IMR-90 (cell line): ENCODE results near the gene PRKAR1B. TPM values are rescaled to one million over a fixed set of nuclear protein-coding genes. Genes with fewer than 3 reads are reported as not detected.

Source experiments
- ATAC-seq: fragments of 200-7000 bp; cut with Tn5 transposase; 2 replicates; pipeline ENCODE4 v1.9.1; 2020; ENCODE audit warnings: low read depth, mild to moderate bottlenecking, moderate library complexity
- BruUV-seq: library from RNA; stranded (reverse); fragments of 400-500 nt; replicated peaks from 2 replicates; lab custom pipeline; 2021; lab: Mats Ljungman, UMichigan
- CTCF ChIA-PET: fragments of 300-600 bp; formaldehyde crosslinking; extraction: SDS; loops from one replicate; lab custom pipeline; 2021; ENCODE audit warnings: antibody characterized with exemption; lab: Yijun Ruan, JAX
- POLR2A ChIA-PET: fragments of 300-600 bp; sonication (Branson Sonifier 250); formaldehyde crosslinking; loops from one replicate; lab custom pipeline; 2022; ENCODE audit warnings: antibody characterized with exemption; ENCODE audit not compliant: unreplicated experiment; lab: Charles Lee
- DNase-seq: peaks from one replicate; pipeline ENCODE4 v3.0.0; 2013
- H2AFZ ChIP-seq: replicated peaks from 2 replicates; pipeline ENCODE3; 2013; ENCODE audit warnings: low read length, mild to moderate bottlenecking; ENCODE audit not compliant: poor library complexity
- H2AK5ac ChIP-seq: 2 replicates; pipeline ENCODE4 v1.6.1; 2013; ENCODE audit warnings: low read depth, low read length, inconsistent platforms
- H2AK9ac ChIP-seq: replicated peaks from 2 replicates; pipeline ENCODE3; 2013; ENCODE audit warnings: mild to moderate bottlenecking, low read depth, low read length, moderate library complexity; ENCODE audit not compliant: poor library complexity
- H2BK120ac ChIP-seq: 2 replicates; pipeline ENCODE4 v1.6.1; 2013; ENCODE audit warnings: low read depth, low read length, inconsistent platforms
- H2BK15ac ChIP-seq: 3 replicates; pipeline ENCODE4 v1.6.1; 2013; ENCODE audit warnings: low read depth, low read length, inconsistent platforms
- H2BK20ac ChIP-seq: 2 replicates; pipeline ENCODE4 v1.6.1; 2013; ENCODE audit warnings: low read depth, mild to moderate bottlenecking, inconsistent platforms, low read length, moderate library complexity
- H2BK5ac ChIP-seq: 2 replicates; pipeline ENCODE4 v1.6.1; 2013; ENCODE audit warnings: mild to moderate bottlenecking, low read depth, low read length, inconsistent platforms; ENCODE audit not compliant: poor library complexity, severe bottlenecking
- H3K14ac ChIP-seq: replicated peaks from 2 replicates; pipeline ENCODE4 v1.6.1; 2013; ENCODE audit warnings: low read depth, low read length, inconsistent platforms
- H3K18ac ChIP-seq: 2 replicates; pipeline ENCODE4 v1.6.1; 2013; ENCODE audit warnings: low read depth, low read length, control low read depth
- H3K23ac ChIP-seq: 2 replicates; pipeline ENCODE4 v1.6.1; 2013; ENCODE audit warnings: low read depth, low read length, inconsistent platforms
- H3K27ac ChIP-seq: 2 replicates; pipeline ENCODE4 v1.5.1; 2013; ENCODE audit warnings: mild to moderate bottlenecking, control low read depth, low read length; ENCODE audit not compliant: insufficient read depth
- H3K27me3 ChIP-seq: 2 replicates; pipeline ENCODE4 v1.6.1; 2013; ENCODE audit warnings: low read length; ENCODE audit not compliant: control insufficient read depth, insufficient read depth
- H3K36me3 ChIP-seq: 2 replicates; pipeline ENCODE4 v1.6.1; 2013; ENCODE audit warnings: low read length, mixed read lengths; ENCODE audit not compliant: control insufficient read depth, insufficient read depth
- H3K4ac ChIP-seq: 2 replicates; pipeline ENCODE4 v1.6.1; 2013; ENCODE audit warnings: low read depth, low read length, inconsistent platforms
- H3K4me1 ChIP-seq: 2 replicates; pipeline ENCODE4 v1.6.1; 2013; ENCODE audit warnings: low read length, mixed read lengths; ENCODE audit not compliant: control insufficient read depth, insufficient read depth
- H3K4me2 ChIP-seq: 2 replicates; pipeline ENCODE4 v1.6.1; 2013; ENCODE audit warnings: low read depth, mild to moderate bottlenecking, control low read depth, low read length, moderate library complexity
- H3K4me3 ChIP-seq: 2 replicates; pipeline ENCODE4 v1.5.1; 2013; ENCODE audit warnings: low read depth, mild to moderate bottlenecking, control low read depth, low read length, moderate library complexity; ENCODE audit not compliant: insufficient read depth
- H3K56ac ChIP-seq: 2 replicates; pipeline ENCODE4 v1.6.1; 2013; ENCODE audit warnings: low read length, inconsistent platforms; ENCODE audit not compliant: insufficient read depth; ENCODE audit errors: extremely low read depth
- H3K79me1 ChIP-seq, 2 experiments: 2 replicates each; pipeline ENCODE4 v1.6.1; 2013; ENCODE audit warnings: low read length in 2 of 2, inconsistent platforms in 1 of 2, low read depth in 1 of 2
- H3K9ac ChIP-seq: 2 replicates; pipeline ENCODE4 v1.6.1; 2013; ENCODE audit warnings: low read depth, low read length, control low read depth
- H3K9me1 ChIP-seq: 2 replicates; pipeline ENCODE4 v1.6.1; 2013; ENCODE audit warnings: low read length, inconsistent platforms; ENCODE audit not compliant: insufficient read depth
- H3K9me3 ChIP-seq: 2 replicates; pipeline ENCODE4 v1.6.1; 2013; ENCODE audit warnings: low read length; ENCODE audit not compliant: control insufficient read depth, insufficient read depth
- H4K20me1 ChIP-seq: 2 replicates; pipeline ENCODE4 v1.6.1; 2013; ENCODE audit warnings: low read length, inconsistent platforms; ENCODE audit not compliant: insufficient read depth
- H4K5ac ChIP-seq: 2 replicates; pipeline ENCODE4 v1.6.1; 2013; ENCODE audit warnings: mild to moderate bottlenecking, low read depth, low read length, control low read depth
- H4K8ac ChIP-seq, 2 experiments: 2 replicates each; pipeline ENCODE4 v1.6.1; 2013; ENCODE audit warnings: low read depth in 2 of 2, low read length in 2 of 2, control low read depth in 1 of 2, inconsistent platforms in 1 of 2
- H4K91ac ChIP-seq: 2 replicates; pipeline ENCODE4 v1.6.1; 2013; ENCODE audit warnings: low read depth, low read length, inconsistent platforms; ENCODE audit not compliant: insufficient read depth
- BHLHE40 ChIP-seq: fragments of 150-350 bp; IDR thresholded peaks from 2 replicates; pipeline ENCODE4 v1.6.1; 2016; ENCODE audit warnings: mild to moderate bottlenecking, low read depth, low read length
- CHD1 ChIP-seq: IDR thresholded peaks from 2 replicates; pipeline ENCODE4 v1.6.1; 2012; ENCODE audit warnings: low read depth, low read length, improper control_type of control experiment
- ELK1 ChIP-seq: fragments of 150-350 bp; IDR thresholded peaks from 2 replicates; pipeline ENCODE4 v1.6.1; 2016; ENCODE audit warnings: low read depth, mild to moderate bottlenecking, low read length, moderate library complexity, borderline replicate concordance
- FOS ChIP-seq: fragments of 150-350 bp; IDR thresholded peaks from 2 replicates; pipeline ENCODE4 v1.6.1; 2016; ENCODE audit warnings: low read depth, low read length
- MAFK ChIP-seq: IDR thresholded peaks from 2 replicates; pipeline ENCODE4 v1.6.1; 2012; ENCODE audit warnings: low read depth, low read length, improper control_type of control experiment
- MAZ ChIP-seq: IDR thresholded peaks from 2 replicates; pipeline ENCODE4 v1.6.1; 2012; ENCODE audit warnings: low read depth, mild to moderate bottlenecking, low read length, improper control_type of control experiment, moderate library complexity, borderline replicate concordance
- MXI1 ChIP-seq: IDR thresholded peaks from 2 replicates; pipeline ENCODE4 v1.6.1; 2012; ENCODE audit warnings: low read depth, mild to moderate bottlenecking, low read length, moderate library complexity, borderline replicate concordance
- POLR2A ChIP-seq: IDR thresholded peaks from 2 replicates; pipeline ENCODE4 v1.6.1; 2012; ENCODE audit warnings: mild to moderate bottlenecking, low read depth, low read length
- RAD21 ChIP-seq: IDR thresholded peaks from 2 replicates; pipeline ENCODE4 v1.6.1; 2012; ENCODE audit warnings: low read length, improper control_type of control experiment
- RCOR1 ChIP-seq: IDR thresholded peaks from 2 replicates; pipeline ENCODE4 v1.6.1; 2012; ENCODE audit warnings: mild to moderate bottlenecking, low read length, improper control_type of control experiment; ENCODE audit not compliant: insufficient replicate concordance
- RFX5 ChIP-seq: IDR thresholded peaks from 2 replicates; pipeline ENCODE4 v1.8.0; 2012; ENCODE audit warnings: low read depth, mild to moderate bottlenecking, low read length, moderate library complexity
- SMC3 ChIP-seq: fragments of 150-350 bp; IDR thresholded peaks from 2 replicates; pipeline ENCODE4 v1.6.1; 2016; ENCODE audit warnings: low read depth, mild to moderate bottlenecking, antibody characterized with exemption, low read length, moderate library complexity
- WGBS, 2 experiments: methylation state at CpG; one replicate each; pipeline versions ENCODE4 v1.1.5 to v1.1.7; 2013; ENCODE audit warnings: missing lambda C conversion rate in 2 of 2; ENCODE audit not compliant: insufficient read length in 1 of 2; ENCODE audit errors: extremely low coverage in 2 of 2; 5-methylcytosine and 5-hydroxymethylcytosine counted together
- dilution Hi-C: fragments of 300-500 bp; cut with HindIII; formaldehyde crosslinking; loops from one replicate; pipeline ENCODE4 v1.14.3; 2018; ENCODE audit warnings: low sequenced_read_pairs; ENCODE audit not compliant: unreplicated experiment
- in situ Hi-C: fragments of 300-500 bp; cut with MboI; formaldehyde crosslinking; loops from 3 replicates; pipeline ENCODE4 v1.14.3; 2019; ENCODE audit warnings: low sequenced_read_pairs, inconsistent platforms, mixed read lengths
- intact Hi-C: fragments of 100-400 bp; cut with micrococcal nuclease; formaldehyde crosslinking; loops from 2 replicates; pipeline ENCODE4 v1.10.0; 2022
- polyA plus RNA-seq, 3 experiments: library from polyadenylated mRNA; depleted of rRNA; stranded (reverse); fragments of >200 nt; gene quantifications; 2 replicates each; pipeline ENCODE4 v1.2.3, GENCODE V29; 2012; ENCODE audit warnings: low replicate concordance in 1 of 3
- total RNA-seq: library from RNA; depleted of rRNA; stranded (reverse); fragments of >200 nt; gene quantifications from 2 replicates; pipeline ENCODE4 v1.2.3, GENCODE V29; 2012
- TF ChIP-seq, protein P1 (sequence below): conservative IDR thresholded peaks from 2 replicates; pipeline ENCODE4 v1.5.1; 2012; ENCODE audit warnings: mild to moderate bottlenecking, low read depth, low read length, improper control_type of control experiment
- TF ChIP-seq, protein P2 (sequence below): fragments of 150-350 bp; IDR thresholded peaks from 2 replicates; pipeline ENCODE4 v1.6.1; 2017; ENCODE audit warnings: mild to moderate bottlenecking, antibody characterized with exemption, low read length, low read depth

The PRKAR1B gene
- total and polyA plus RNA-seq, 2 of the 4 experiments (the other 2 are of a cell fraction) = 15.2 to 20.2 TPM

- POLR2A ChIA-PET = no interaction called here
- Histone ChIP-seq H4K8ac (no peak overlapping the region), H3K56ac (no peak overlapping the region), H2AFZ (peak overlapping the region; percentile 28), H3K23ac (no peak overlapping the region), H2BK5ac (no peak overlapping the region), H2BK120ac (peak overlapping the region; percentile 53), H3K27me3 (no peaks in the 10 kb centered on the region), H3K79me1 (no peaks in the 10 kb centered on the region), H3K4me3 (no peak overlapping the region), H3K9ac (no peak overlapping the region), H4K20me1 (no peaks in the 10 kb centered on the region), H3K9me3 (no peaks in the 10 kb centered on the region), H3K9me1 (peaks cover 12% of the 10 kb centered on the region), H2AK5ac (peak overlapping the region; percentile 52; the same call in 1 of the 2 replicates), H2BK20ac (no peak overlapping the region), H3K14ac (no peak overlapping the region), H2AK9ac (no peak overlapping the region), H2BK15ac (no peak overlapping the region), H3K18ac (no peak overlapping the region), H4K91ac (no peak overlapping the region; the same call in 1 of the 2 replicates), H3K4me2 (no peak overlapping the region), H3K4me1 (peaks cover 21% of the 10 kb centered on the region), H4K5ac (no peak overlapping the region), H3K27ac (no peak overlapping the region), H3K36me3 (no peaks in the 10 kb centered on the region), H3K4ac (0 out of 2 replicates have a peak overlapping the region, but pooled peaks have one; percentile 99)
- BruUV-seq = no TSS peak
- no peak for DNase-seq
- dilution Hi-C loops = no loop called here
- in situ Hi-C loops = no loop called here
- CTCF ChIA-PET = no interaction called here
- intact Hi-C loops = no loop called here
- no peak for ATAC-seq
- 100% methylated on average over 2 of the region's 18 CpGs; no CpG with 5 or more reads in 1 of the 2 experiments for WGBS, 2 experiments
- TF ChIP-seq FOS (no peak), CHD1 (no peak), ELK1 (no peak), RFX5 (no peak), SMC3 (no peak), POLR2A (no peak), MAFK (no peak), MAZ (no peak), BHLHE40 (no peak), MXI1 (no peak), RCOR1 (no peak), RAD21 (no peak)
- TF ChIP-seq, protein P1, sequence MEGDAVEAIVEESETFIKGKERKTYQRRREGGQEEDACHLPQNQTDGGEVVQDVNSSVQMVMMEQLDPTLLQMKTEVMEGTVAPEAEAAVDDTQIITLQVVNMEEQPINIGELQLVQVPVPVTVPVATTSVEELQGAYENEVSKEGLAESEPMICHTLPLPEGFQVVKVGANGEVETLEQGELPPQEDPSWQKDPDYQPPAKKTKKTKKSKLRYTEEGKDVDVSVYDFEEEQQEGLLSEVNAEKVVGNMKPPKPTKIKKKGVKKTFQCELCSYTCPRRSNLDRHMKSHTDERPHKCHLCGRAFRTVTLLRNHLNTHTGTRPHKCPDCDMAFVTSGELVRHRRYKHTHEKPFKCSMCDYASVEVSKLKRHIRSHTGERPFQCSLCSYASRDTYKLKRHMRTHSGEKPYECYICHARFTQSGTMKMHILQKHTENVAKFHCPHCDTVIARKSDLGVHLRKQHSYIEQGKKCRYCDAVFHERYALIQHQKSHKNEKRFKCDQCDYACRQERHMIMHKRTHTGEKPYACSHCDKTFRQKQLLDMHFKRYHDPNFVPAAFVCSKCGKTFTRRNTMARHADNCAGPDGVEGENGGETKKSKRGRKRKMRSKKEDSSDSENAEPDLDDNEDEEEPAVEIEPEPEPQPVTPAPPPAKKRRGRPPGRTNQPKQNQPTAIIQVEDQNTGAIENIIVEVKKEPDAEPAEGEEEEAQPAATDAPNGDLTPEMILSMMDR = no peak
- TF ChIP-seq, protein P2, sequence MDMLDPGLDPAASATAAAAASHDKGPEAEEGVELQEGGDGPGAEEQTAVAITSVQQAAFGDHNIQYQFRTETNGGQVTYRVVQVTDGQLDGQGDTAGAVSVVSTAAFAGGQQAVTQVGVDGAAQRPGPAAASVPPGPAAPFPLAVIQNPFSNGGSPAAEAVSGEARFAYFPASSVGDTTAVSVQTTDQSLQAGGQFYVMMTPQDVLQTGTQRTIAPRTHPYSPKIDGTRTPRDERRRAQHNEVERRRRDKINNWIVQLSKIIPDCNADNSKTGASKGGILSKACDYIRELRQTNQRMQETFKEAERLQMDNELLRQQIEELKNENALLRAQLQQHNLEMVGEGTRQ = no peak
These were observed 182.5 kb downstream of the PRKAR1B start for GRCh38 chr7:544338-545221.
